Esophagus muscularis mucosa (tissue), 4 donors: ENCODE results near the gene KIRREL2. TPM values are rescaled to one million over a fixed set of nuclear protein-coding genes. Genes with fewer than 3 reads are reported as not detected.

ENCODE experiments used
- DNase-seq: peaks from one replicate; pipeline ENCODE4 v3.0.0-alpha.2; 2017; ENCODE audit errors: extremely low spot score
- H3K27ac ChIP-seq, 4 donors: fragments of 200-600 bp; sonication (generic); replicated peaks in 1 of 4; 1 replicate in 3 of 4; 2 replicates in 1 of 4; pipeline ENCODE4 v1.5.1; 2016 to 2019; ENCODE audit warnings: mild to moderate bottlenecking in 1 of 4
- H3K27me3 ChIP-seq, 4 donors: fragments of 200-600 bp; sonication (generic); one replicate each; pipeline versions ENCODE4 v1.5.1 to v1.6.0; 2016 to 2019
- H3K36me3 ChIP-seq, 4 donors: fragments of 200-600 bp; sonication (generic); one replicate each; pipeline ENCODE4 v1.5.1; 2016 to 2019
- H3K4me1 ChIP-seq, 4 donors: fragments of 200-600 bp; sonication (generic); one replicate each; pipeline ENCODE4 v1.5.1; 2016 to 2019
- H3K4me3 ChIP-seq, 4 donors: fragments of 200-600 bp; sonication (generic); 1 replicate in 2 of 4; 2 replicates in 2 of 4; pipeline ENCODE4 v1.5.1; 2016 to 2019; ENCODE audit warnings: mild to moderate bottlenecking in 4 of 4, moderate library complexity in 1 of 4
- H3K9me3 ChIP-seq, 4 donors: fragments of 200-600 bp; sonication (generic); 1 replicate in 3 of 4; 2 replicates in 1 of 4; pipeline ENCODE4 v1.5.1; 2016 to 2019
- EP300 ChIP-seq: sonication (generic); formaldehyde crosslinking; IDR thresholded peaks from one replicate; pipeline ENCODE4 v1.6.1; 2017; ENCODE audit warnings: antibody characterized with exemption
- POLR2A ChIP-seq: fragments of 450-650 bp; IDR thresholded peaks from one replicate; pipeline ENCODE4 v1.6.1; 2017; ENCODE audit warnings: antibody characterized with exemption, moderate library complexity, mild to moderate bottlenecking, low read depth
- POLR2AphosphoS5 ChIP-seq, 2 donors: sonication (generic); formaldehyde crosslinking; IDR thresholded peaks; one replicate each; pipeline ENCODE4 v1.6.1; 2017; ENCODE audit warnings: antibody characterized with exemption in 2 of 2
- WGBS: methylation state at CpG from one replicate; pipeline ENCODE4 v1.1.5; 2018; 5-methylcytosine and 5-hydroxymethylcytosine counted together
- intact Hi-C: fragments of 100-400 bp; cut with DNase I; formaldehyde crosslinking; loops from one replicate; pipeline ENCODE4 v1.15.1; 2023
- total RNA-seq, 4 donors: library from RNA; depleted of rRNA; stranded (reverse); fragments of >200 nt; gene quantifications; one replicate each; pipeline versions ENCODE4 v1.1.0 to v1.2.1, GENCODE V29; 2016
- TF ChIP-seq, protein P1 (sequence below), 3 experiments: fragments of 200-600 bp in 2 of 3; fragments of 450-650 bp in 1 of 3; sonication (generic) in 2 of 3; IDR thresholded peaks; one replicate each; pipeline ENCODE4 v1.5.1; 2017 to 2019; ENCODE audit warnings: antibody characterized with exemption in 3 of 3, mild to moderate bottlenecking in 2 of 3, moderate library complexity in 1 of 3

The KIRREL2 gene
- total RNA-seq, 4 donors from 2014 or later = not detected

DNA sequence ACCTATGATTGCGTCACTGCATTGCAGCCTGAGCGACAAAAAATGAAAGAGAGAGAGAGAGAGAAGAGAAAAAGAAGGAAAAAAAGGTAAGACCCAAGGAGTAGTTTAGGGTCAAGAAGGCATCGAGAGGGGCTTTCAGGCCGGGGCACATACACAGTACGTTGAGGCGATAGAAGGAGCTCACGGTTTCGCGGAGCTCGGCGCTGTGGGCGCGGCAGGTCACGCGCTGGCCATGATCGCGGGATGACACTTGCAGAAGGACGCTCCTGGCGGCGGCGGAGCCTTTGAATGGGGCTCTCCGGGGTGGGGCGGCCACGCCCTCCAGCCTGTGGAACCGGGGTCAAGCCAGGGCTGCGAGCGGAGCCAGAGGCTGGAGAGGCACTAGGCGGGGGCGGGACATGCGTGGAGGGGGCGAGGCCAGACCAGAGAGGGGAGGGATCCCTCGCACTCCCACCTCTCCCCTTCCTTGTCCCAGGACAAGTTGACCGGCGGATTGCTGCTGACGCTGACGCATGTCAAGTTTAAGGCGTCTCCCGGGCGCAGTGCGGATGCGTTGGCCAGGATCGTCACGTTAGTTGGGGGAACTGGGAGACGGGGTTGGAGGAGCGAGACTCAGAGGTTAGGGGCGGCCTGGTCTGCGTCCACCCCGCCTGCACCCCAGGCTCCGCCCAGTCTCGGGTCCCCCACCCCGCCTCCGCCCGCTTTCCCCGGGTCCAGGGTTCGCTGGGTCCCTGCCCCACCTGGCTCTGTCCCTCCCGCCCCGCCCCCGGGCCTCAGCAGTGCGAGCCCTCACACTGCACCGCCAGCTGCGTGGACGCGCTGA is 11.3 kb upstream of the KIRREL2 start:
- Histone ChIP-seq H3K4me3 (peak overlapping the region; percentile 30 to 38 (median 32)), H3K9me3 (no peaks in the 10 kb centered on the region), H3K36me3 (no peaks in the 10 kb centered on the region), H3K27ac (no peak overlapping the region), H3K27me3 (peaks cover 0 to 93% (median 45%) of the 10 kb centered on the region in 4 donors), H3K4me1 (peaks cover 9 to 25% (median 23%) of the 10 kb centered on the region in 4 donors)
- intact Hi-C loops = no loop called here
- no peak for DNase-seq
- no peak for TF ChIP-seq POLR2A
- TF ChIP-seq POLR2AphosphoS5 (IDR thresholded peaks at IDR 0.05) = no peak
- TF ChIP-seq EP300 = no peak
- TF ChIP-seq, protein P1, sequence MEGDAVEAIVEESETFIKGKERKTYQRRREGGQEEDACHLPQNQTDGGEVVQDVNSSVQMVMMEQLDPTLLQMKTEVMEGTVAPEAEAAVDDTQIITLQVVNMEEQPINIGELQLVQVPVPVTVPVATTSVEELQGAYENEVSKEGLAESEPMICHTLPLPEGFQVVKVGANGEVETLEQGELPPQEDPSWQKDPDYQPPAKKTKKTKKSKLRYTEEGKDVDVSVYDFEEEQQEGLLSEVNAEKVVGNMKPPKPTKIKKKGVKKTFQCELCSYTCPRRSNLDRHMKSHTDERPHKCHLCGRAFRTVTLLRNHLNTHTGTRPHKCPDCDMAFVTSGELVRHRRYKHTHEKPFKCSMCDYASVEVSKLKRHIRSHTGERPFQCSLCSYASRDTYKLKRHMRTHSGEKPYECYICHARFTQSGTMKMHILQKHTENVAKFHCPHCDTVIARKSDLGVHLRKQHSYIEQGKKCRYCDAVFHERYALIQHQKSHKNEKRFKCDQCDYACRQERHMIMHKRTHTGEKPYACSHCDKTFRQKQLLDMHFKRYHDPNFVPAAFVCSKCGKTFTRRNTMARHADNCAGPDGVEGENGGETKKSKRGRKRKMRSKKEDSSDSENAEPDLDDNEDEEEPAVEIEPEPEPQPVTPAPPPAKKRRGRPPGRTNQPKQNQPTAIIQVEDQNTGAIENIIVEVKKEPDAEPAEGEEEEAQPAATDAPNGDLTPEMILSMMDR (IDR thresholded peaks at IDR 0.05) = no peak
- 12% methylated on average over 18 of the region's 63 CpGs for WGBS

DNA sequence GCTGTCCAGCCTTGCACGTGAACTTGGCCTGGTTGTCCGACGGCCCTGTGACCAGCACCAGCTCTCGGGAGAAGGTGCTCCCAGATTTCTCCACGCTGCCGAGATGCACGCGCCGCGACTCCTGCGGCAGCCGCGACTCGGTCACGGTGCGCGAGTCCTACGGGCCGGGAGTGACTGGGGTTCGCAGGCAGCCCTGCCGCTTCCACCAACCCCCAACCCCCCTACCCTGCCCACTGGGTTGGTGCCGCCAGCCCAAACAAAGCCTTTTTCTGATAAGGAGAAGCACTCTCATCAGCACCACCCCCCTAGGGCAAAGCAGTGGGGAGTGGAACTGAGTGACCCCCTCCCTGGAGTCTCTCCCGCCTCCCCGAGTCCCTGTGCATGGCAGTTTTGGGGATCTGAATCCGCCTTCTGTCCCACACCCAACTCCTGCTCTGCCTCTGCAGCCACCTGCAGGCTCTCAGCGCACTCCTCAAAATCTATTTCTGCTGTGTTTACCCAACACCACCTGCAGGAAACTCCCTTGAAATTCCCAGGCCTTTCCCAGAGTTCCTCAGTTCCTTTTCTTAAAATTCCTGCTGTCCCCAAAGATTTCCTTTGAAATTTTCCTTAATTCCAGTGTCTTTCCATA is 10.6 kb upstream of the KIRREL2 start:
- Histone ChIP-seq H3K9me3 (no peaks in the 10 kb centered on the region), H3K36me3 (no peaks in the 10 kb centered on the region), H3K4me1 (peaks cover 9 to 25% (median 23%) of the 10 kb centered on the region in 4 donors), H3K27me3 (peaks cover 0 to 97% (median 45%) of the 10 kb centered on the region in 4 donors), H3K4me3 (peak overlapping the region in 3 of 4 donors; percentile 31 to 38 (median 33)), H3K27ac (no peak overlapping the region)
- intact Hi-C loops = no loop called here
- WGBS = 2% methylated on average over 4 of the region's 26 CpGs
- no peak for DNase-seq
- no peak for TF ChIP-seq EP300

DNA sequence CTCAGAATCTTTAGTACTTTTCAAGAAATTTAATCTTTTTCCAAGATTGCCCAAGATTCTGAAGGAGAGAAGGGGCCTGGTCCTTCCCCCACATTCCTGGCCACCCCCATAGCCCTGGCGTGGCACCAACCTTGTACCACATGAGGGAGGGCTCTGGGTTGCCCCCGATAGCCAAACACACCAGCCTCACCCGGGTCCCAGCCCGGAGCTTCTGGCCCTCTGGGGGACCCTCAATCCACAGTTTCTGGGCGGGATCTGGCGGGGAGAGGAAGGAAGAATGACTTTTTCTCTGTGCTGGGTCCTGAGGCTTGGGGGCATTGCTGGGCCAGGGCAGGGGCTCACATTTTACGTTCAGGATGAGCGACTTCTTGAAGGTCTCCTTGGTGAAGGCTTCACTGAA is 8.8 kb upstream of the KIRREL2 start:
- Histone ChIP-seq H3K36me3 (no peaks in the 10 kb centered on the region), H3K27me3 (peaks cover 0 to 96% (median 48%) of the 10 kb centered on the region in 4 donors), H3K9me3 (no peaks in the 10 kb centered on the region), H3K27ac (no peak overlapping the region), H3K4me1 (peaks cover 9 to 25% (median 23%) of the 10 kb centered on the region in 4 donors), H3K4me3 (no peak overlapping the region)
- TF ChIP-seq, protein P1 (IDR thresholded peaks at IDR 0.05) = no peak
- intact Hi-C loops = no loop called here
- DNase-seq = no peak
- 87% methylated on average over 8 of the region's 8 CpGs for WGBS

DNA sequence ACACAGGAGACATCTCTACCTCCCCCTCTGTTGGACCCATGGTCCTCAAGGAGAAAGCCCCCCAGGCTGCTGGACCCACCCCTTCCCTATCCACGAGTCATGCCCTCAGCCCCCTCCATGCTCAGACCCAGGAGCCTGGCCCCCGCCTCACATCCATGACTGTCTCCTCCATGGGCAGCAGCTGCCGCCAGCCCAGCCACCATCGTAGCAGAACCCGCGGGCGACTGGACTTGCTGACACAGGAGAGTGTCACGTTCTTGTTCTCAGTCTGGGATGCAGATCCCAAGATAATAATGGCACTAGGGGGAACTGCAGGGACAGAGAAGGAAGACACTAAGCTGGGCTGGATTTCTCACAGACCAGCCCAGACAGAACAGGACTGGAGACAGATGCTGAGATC is 8.2 kb upstream of the KIRREL2 start:
- Histone ChIP-seq H3K4me1 (peaks cover 9 to 25% (median 23%) of the 10 kb centered on the region in 4 donors), H3K27ac (no peak overlapping the region), H3K27me3 (peaks cover 0 to 96% (median 45%) of the 10 kb centered on the region in 4 donors), H3K4me3 (no peak overlapping the region), H3K36me3 (no peaks in the 10 kb centered on the region), H3K9me3 (no peaks in the 10 kb centered on the region)
- intact Hi-C loops = no loop called here
- DNase-seq = no peak
- TF ChIP-seq POLR2AphosphoS5 (IDR thresholded peaks at IDR 0.05) (no peak), POLR2A (no peak), EP300 (no peak)
- TF ChIP-seq, protein P1 (IDR thresholded peaks at IDR 0.05) = no peak
- WGBS = 80% methylated on average over 8 of the region's 8 CpGs

DNA sequence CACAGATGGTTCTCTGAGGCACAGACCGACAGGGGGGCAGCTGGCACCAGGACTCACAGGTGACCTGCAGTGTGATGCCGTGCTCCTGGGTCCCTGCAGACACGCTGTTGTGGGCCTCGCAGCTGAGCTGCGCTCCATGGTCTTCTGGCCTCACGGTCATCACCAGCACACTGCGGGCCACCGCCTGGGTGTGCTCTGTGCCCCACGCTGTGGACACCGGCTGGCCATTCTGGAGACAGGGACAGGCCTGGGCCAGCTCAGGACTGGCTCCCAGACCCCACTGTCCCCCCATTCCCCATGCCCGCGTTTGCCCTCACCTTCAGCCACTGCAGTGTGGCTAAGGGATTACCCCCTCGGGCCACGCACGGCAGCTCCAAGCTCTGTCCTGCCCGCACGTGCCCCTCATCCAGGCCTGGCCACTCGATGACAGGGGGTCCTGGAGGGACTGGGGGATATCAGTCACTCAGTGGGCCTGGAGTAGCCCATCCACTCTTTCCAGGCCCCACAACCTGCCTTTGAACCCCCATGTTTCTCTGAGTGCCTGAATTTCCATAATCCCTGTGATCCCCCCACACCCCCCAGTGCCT is 7.7 kb upstream of the KIRREL2 start:
- no peak for DNase-seq
- peaks cover 9 to 21% (median 19%) of the 10 kb centered on the region in 4 donors for H3K4me1 ChIP-seq
- H3K27ac ChIP-seq = no peak overlapping the region
- WGBS = 88% methylated on average over 16 of the region's 18 CpGs
- TF ChIP-seq POLR2AphosphoS5 (IDR thresholded peaks at IDR 0.05) (no peak), EP300 (no peak), POLR2A (no peak)
- TF ChIP-seq, protein P1 (IDR thresholded peaks at IDR 0.05) = no peak
- no peaks in the 10 kb centered on the region for H3K36me3 ChIP-seq
- no peaks in the 10 kb centered on the region for H3K9me3 ChIP-seq
- peaks cover 0 to 96% (median 41%) of the 10 kb centered on the region in 4 donors for H3K27me3 ChIP-seq
- H3K4me3 ChIP-seq = no peak overlapping the region
- intact Hi-C loops = no loop called here
